Epithelial cell of proximal tubule (primary cell): ENCODE measurements around the gene TRPM3. TPM values are rescaled to one million over a fixed set of nuclear protein-coding genes. Genes with fewer than 3 reads are reported as not detected.

Source experiments
- DNase-seq: peaks from one replicate; pipeline ENCODE4 v3.0.0-alpha.2; 2011; ENCODE audit warnings: low read depth
- H3K4me3 ChIP-seq: 2 replicates; pipeline ENCODE4 v1.5.1; 2011; ENCODE audit warnings: low read depth, mild to moderate bottlenecking, low read length
- total RNA-seq: library from RNA; depleted of rRNA; stranded (reverse); fragments of >200 nt; gene quantifications from 2 replicates; pipeline ENCODE4 v1.2.3, GENCODE V29; 2015
- TF ChIP-seq, protein P1 (sequence below): conservative IDR thresholded peaks from 2 replicates; pipeline ENCODE4 v1.5.1; 2012; ENCODE audit warnings: low read depth, mild to moderate bottlenecking, low read length

The TRPM3 gene
- total RNA-seq, 1 donor from 2014 or later: not detected

DNA sequence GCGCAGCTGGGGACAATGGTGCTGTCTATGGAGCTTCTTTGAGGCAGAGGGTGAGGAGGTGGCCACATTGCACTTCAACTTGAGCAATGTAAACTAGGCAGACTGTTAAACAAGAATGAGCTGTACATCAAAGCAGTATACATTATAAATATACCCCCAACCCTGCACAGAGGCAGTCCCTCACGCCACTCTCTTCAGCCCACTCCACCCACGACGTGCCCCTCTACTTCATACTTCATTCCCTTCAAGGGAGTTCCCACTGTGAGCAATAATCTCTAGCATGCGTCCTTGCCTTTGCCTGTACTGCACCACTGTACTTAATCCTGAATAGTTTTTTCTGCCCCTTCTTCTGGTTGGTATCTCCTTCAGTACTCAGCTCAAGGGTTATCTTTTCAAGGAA is 14.4 kb downstream of the TRPM3 start:
- H3K4me3 ChIP-seq: no peak overlapping the region
- TF ChIP-seq, protein P1, sequence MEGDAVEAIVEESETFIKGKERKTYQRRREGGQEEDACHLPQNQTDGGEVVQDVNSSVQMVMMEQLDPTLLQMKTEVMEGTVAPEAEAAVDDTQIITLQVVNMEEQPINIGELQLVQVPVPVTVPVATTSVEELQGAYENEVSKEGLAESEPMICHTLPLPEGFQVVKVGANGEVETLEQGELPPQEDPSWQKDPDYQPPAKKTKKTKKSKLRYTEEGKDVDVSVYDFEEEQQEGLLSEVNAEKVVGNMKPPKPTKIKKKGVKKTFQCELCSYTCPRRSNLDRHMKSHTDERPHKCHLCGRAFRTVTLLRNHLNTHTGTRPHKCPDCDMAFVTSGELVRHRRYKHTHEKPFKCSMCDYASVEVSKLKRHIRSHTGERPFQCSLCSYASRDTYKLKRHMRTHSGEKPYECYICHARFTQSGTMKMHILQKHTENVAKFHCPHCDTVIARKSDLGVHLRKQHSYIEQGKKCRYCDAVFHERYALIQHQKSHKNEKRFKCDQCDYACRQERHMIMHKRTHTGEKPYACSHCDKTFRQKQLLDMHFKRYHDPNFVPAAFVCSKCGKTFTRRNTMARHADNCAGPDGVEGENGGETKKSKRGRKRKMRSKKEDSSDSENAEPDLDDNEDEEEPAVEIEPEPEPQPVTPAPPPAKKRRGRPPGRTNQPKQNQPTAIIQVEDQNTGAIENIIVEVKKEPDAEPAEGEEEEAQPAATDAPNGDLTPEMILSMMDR: no peak
- no peak for DNase-seq

DNA sequence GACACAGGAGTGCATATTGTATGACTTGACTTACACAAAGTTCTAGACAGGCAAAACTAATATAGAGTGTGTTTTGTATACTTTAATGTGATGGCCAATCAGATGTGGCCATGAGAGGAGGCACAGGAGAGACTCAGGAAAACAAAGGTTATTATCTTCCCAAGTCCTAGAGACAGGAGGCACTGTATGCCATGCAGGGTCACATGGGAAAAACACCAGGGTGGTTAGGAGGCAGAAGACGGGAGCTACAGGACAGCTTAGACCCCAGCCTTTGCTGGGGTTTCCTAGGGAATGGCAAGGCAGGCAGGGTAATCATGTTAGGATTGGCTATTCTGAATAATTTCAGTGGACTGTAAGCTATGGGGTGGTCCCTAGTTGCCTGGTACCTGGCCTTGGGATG is 16.2 kb downstream of the TRPM3 start:
- H3K4me3 ChIP-seq: no peak overlapping the region
- no peak for DNase-seq
- TF ChIP-seq, protein P1: no peak

DNA sequence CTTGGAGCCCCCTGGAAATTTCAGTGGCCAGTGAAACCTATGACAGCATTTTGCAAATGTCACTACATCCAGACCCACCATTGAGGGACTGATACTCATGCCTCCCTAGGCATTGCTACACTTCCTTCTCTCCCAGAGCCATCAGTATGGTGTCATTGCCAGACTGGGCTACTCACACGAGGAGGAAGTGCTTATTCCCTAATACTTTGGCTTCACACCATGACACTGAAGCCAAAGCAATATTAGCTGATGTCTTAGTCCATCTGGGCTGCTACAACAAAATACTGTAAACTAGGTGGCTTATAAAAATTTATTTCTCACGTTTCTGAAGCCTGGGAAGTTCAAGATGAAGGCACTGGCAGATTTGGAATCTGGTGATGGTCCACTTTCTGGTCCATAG is 22.6 kb downstream of the TRPM3 start:
- TF ChIP-seq, protein P1: no peak
- DNase-seq: no peak
- H3K4me3 ChIP-seq: no peak overlapping the region

DNA sequence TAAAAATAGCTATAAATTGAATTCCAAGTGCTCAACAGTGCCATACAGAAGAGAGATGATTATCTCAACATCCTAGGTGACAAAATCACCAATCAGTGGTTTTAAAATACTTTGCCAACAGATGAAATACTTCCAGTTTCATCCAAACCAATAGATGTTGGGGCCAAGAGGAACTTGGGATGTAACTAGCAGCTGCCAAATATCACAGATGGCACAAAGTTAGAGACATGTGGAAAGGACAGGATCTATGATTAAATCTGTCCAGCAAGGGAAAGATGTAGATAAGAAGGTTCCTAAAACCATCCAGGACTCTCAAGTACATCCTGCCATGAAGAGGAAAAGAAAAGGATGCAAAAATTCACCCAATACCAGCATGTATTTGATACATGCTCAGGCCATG is 23.8 kb downstream of the TRPM3 start:
- DNase-seq: no peak
- TF ChIP-seq, protein P1: no peak
- H3K4me3 ChIP-seq: no peak overlapping the region

DNA sequence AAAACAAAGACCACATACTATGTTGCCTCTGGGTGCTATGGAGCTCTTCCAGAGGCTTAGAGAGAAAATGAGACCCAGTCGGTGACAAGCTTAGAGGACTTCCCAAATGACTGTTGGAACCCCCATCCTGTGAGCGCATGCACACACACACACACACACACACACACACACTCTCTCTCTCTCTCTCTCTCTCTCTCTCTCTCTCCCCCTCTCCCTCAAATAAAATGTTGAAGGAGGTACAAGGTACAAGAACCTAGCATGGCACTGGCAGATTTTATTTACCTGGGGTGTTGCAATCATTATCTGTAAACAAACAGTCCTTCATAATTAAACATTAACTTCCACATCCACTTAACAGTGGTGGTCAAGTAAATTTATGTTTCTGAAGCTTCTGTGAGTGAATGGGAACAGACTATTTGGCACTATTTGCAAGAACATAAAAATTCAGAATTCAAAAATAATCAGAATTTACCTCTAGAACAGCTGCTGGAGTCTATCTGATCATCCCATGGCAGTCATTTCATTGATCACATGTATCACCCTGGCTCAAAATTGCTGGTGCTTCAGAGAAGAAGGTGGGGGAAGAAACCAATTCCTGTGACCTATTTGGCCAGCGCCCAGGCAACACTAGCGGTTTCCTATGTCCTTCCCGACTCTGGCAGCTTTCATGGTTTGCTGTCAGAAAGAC is 24.9 kb downstream of the TRPM3 start:
- TF ChIP-seq, protein P1: no peak
- H3K4me3 ChIP-seq: no peak overlapping the region
- DNase-seq: no peak

DNA sequence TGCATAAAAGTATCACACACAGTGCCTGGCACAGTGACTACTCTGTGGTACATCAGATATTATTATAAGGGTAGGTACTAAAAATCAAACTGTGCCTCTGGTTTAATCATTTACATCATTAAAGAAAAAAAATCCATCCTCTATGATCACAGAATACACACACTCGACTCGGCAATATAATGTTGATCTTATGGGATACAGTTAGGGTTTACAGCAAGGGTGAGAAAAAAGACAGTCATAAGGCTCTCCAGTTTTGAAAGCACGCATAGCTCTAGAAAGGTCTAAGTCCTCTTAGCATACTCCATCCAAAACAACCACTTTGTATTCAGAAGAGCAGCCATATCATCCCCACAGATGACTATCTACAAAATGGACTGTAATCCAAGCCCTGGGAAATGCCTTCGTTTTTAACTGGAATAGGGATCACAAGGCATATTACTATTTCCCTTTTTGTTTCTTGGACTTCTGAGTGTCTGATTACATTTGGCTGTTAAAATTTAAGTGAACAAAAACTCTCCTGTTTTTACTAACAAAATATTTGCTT is 26.6 kb downstream of the TRPM3 start:
- DNase-seq: no peak
- H3K4me3 ChIP-seq: no peak overlapping the region
- TF ChIP-seq, protein P1: no peak

DNA sequence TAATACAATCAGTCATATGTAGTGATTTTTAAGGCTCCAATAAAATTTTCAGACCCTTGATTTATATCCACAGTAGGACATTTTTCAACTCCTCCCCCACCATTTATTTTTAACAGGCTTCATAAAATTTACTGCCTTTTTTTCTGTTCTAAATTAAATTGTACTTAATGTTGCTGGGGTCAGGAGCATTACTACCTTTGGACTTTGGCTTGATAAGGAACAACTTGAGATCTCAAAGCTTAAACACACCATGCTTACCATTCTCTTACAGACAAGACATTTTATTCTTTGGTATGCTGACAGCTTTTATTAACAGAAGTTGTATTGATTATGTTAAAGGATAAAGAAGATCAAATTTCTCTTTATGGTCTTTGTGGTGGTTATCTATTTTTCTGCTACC is 30.5 kb downstream of the TRPM3 start:
- TF ChIP-seq, protein P1: no peak
- no peak overlapping the region for H3K4me3 ChIP-seq
- no peak for DNase-seq
